GM19023 (cell line): ENCODE measurements around the gene PIK3R5.
A peak's percentile ranks its signal among the peaks of the same experiment; 100 is the strongest.

Source experiments
- ATAC-seq: cut with Tn5 transposase; IDR thresholded peaks from one replicate; pipeline ENCODE4 v1.9.1; 2021; ENCODE audit warnings: mild to moderate bottlenecking, moderate library complexity; ENCODE audit not compliant: unreplicated experiment

Gene PIK3R5, protein sequence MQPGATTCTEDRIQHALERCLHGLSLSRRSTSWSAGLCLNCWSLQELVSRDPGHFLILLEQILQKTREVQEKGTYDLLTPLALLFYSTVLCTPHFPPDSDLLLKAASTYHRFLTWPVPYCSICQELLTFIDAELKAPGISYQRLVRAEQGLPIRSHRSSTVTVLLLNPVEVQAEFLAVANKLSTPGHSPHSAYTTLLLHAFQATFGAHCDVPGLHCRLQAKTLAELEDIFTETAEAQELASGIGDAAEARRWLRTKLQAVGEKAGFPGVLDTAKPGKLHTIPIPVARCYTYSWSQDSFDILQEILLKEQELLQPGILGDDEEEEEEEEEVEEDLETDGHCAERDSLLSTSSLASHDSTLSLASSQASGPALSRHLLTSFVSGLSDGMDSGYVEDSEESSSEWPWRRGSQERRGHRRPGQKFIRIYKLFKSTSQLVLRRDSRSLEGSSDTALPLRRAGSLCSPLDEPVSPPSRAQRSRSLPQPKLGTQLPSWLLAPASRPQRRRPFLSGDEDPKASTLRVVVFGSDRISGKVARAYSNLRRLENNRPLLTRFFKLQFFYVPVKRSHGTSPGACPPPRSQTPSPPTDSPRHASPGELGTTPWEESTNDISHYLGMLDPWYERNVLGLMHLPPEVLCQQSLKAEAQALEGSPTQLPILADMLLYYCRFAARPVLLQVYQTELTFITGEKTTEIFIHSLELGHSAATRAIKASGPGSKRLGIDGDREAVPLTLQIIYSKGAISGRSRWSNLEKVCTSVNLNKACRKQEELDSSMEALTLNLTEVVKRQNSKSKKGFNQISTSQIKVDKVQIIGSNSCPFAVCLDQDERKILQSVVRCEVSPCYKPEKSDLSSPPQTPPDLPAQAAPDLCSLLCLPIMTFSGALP

GRCh38 chr17:8965394-8966168 is at the start of gene PIK3R5:
TSS of gene PIK3R5 (minus strand) at chr17:8965707. CDS start at chr17:8911494, 54,213 bp downstream.
- ATAC-seq: peak; percentile 79

- no peak for ATAC-seq
Observed at GRCh38 chr17:9011001-9011400, 45.5 kb upstream of the PIK3R5 start.

- no peak for ATAC-seq
Observed at GRCh38 chr17:9009737-9010136, 44.2 kb upstream of the PIK3R5 start.

GRCh38 chr17:9009096-9009495 is 43.6 kb upstream of the PIK3R5 start:
- no peak for ATAC-seq

GRCh38 chr17:9007052-9007714 is 41.7 kb upstream of the PIK3R5 start:
- no peak for ATAC-seq

DNA sequence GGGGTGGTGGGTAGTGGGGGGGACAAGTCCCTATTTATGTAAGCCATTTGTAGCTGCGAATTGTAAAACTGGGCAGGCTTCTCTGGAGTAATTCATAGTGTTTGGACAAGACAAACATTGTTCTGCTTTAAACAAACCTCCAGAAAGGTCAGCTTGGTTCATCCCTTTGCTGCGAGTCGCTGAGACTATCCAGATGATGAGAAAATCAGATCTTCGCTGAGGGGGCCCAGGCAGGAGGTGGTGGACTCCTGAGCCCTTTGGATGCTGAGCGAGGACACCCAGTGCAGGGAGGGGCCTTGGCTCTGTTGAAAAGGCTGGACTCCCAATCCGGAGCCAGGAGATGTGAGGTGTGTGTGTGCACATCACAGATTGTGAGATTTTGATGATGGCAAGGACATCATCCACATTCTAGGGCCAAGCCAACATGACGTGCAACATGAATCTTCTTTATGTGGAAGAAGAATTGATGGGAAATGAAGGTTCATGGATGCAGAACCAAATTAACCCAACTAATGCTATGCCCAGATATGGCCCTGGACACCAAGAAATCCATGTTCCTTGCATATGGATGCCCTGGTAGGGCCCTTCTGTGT is 40.8 kb upstream of the PIK3R5 start:
- ATAC-seq: no peak

DNA sequence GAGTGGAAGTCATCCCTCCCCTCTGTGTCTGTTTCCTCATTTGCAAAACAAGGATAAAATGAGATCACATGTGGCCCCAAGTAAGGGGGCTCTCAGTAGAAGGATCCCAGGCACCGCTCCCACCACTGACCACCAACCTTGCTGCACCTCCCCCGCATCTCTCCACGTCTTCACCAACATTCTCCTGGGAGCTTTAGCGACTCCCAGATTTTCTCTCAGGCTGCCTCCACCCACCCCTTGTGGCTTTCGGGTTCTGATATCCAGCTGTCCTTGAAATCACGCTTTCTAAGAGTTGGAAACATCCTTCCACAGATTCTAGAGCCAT is 39.4 kb upstream of the PIK3R5 start:
- ATAC-seq: no peak

GRCh38 chr17:9004132-9004960 is 38.8 kb upstream of the PIK3R5 start:
- no peak for ATAC-seq

DNA sequence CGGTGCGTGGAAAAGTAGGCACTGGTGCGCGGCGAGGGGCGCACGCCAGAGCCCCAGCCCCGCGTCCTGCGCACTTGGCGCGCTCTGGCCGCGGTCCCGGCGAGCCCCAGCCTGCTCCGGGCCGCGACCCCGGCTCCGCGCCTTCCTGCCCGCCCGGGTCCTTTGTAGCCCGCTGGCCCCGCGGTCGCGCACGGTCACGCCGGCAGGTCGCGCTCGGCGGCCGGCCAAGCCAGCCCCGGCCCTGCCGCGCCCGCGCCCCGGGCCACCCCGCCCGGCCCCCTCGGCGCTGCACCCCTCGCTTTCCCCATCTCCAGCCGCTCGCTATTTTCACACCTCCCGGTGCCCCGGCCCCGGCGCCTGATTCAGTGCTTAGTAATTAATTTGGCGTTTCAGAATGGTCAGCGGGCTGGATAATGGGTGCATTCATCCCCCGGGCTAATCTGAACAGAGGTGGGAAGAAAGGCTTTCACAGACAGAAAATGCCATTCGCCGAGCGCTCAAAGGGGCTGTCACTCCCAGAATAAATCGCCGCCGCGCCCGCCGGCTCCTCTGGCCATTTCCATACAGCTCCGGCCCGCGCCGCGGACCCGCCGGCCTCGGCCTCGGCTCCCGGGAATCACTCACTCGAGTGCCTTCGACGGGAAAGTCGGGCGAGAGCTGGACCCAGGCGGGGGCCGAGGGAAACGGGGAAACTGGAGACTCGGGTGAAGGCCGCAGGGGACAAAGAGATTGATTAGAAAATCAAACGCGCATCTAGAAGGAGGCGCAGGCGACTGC is 38.0 kb upstream of the PIK3R5 start:
- ATAC-seq: no peak

DNA sequence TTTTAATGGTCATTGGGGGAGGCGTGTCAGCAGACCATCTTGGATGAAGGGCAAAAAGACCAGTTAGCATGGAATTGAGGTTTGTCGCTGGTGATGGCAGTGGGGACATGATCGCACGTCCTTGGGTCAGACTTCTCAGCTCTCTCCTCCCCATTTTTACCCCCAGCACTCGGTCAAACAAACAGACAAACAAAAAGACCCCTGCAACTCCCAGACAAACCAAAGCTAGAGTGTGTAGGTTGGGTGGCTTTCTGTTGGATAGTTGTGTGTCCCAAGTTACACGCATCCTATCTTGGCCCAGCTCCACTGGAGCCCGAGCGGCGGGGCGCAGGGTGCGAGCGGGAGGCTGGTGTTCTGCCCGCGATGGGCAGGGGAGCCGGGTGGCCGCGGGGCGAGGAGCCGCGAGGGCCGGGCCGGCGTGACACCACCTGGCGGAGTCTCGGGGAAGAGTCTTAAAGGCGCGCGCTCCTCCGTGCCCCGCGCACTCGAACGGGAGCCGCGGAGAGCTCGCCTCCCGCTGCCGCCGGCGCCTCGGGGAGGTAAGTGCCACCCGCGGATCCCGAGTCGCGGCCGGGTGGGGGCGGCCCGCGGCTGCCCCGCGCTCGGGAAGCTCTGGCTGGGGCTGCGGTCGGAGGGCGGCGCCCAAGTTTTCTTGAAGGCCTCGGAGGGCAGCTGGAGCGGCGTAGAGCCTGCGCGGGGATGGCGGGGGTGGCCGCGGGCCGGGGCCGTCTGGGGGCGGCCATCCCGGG is 37.3 kb upstream of the PIK3R5 start:
- ATAC-seq: no peak

- ATAC-seq: no peak
Observed at GRCh38 chr17:9002227-9002605, 36.7 kb upstream of the PIK3R5 start.

GRCh38 chr17:9001559-9001958 is 36.1 kb upstream of the PIK3R5 start:
- ATAC-seq: no peak

DNA sequence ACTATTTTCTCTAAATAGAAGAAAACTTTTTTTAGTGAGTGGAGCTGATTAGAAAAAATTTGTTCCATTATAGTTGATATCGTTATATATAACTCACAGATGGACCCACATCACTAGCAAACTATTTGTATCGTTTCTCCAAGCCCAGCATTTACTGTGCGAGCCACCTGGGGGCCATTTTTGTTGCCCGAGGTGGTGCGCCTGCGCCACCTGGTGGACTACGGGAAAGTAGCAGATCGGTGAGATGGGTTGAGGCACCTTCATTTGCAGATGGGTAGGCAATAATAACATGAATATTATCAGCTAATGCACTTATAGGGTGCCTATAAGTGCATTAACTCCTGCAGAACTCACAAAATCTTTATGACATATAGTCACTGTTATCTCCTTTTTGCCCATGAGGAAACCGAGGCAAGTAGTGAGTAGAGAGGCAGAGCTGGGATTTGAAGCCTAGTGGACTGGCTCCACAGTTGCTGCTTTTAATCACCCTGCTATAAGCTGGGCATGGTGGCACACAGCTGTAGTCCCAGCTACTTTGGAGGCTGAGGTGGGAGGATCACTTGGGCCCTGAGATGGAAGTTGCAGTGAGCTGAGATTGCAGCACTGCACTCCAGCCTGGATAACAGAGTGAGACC is 32.6 kb upstream of the PIK3R5 start:
- no peak for ATAC-seq

DNA sequence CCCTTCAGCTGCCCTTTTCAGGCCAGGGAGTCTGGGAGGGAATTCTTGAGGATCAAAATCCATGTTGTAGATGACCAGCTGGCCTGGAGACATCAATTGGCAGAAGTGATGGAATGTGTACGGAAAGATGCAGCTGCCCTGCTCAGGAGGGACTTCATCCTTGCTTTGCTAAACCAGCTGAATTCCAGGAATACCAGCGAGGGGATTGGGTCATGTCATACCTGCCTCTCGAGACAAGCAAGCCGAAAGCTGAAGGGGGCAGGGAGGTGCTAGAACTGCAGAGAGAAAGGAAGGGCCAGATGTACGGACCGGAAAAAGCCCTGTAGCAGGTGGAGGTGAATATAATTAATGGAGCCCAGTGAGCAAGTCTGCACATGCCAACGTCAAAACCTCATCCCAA is 30.2 kb upstream of the PIK3R5 start:
- ATAC-seq: no peak

- ATAC-seq: no peak
Observed at GRCh38 chr17:8994319-8994718, 28.8 kb upstream of the PIK3R5 start.

DNA sequence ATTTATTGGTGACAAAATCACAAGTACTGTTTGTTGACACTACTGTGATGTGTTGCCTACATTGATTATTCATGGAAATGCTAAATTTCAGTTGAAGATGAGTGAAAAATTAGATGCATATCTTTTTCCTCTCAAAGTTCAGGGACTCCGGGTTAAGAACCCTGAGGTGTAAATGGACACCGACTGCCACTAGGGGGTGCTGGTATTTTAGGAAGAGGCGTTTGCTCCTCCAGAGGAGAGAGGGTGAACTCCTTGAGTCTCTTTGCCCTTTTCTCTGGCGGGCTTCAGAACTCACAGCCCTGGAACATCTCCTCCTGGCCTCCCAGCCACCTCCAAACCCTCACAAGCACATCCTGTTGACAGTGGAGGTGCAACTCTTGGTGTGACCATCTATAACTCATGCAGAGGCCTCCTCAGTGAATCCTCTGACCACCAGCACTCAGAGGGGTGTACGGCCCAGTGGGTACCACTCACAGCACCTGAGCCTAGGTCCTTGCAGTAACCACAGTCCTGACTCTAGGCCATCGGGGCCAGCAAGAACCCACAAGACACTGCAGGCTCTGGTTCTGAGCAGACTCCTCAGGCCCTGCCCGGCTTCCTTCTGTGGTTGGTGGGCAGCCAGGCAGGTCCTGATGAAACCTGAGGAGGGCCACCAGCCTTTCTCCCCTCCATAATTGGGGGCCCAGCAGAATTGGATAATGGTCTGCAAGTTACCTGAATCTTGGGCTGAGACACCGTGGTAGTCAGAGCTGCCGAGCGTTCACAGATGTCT is 26.2 kb upstream of the PIK3R5 start:
- ATAC-seq: no peak
